ENCODE data around the gene PPP1R3C.
A peak's percentile ranks its signal among the peaks of the same experiment; 100 is the strongest.

PPP1R3C gene

DNA sequence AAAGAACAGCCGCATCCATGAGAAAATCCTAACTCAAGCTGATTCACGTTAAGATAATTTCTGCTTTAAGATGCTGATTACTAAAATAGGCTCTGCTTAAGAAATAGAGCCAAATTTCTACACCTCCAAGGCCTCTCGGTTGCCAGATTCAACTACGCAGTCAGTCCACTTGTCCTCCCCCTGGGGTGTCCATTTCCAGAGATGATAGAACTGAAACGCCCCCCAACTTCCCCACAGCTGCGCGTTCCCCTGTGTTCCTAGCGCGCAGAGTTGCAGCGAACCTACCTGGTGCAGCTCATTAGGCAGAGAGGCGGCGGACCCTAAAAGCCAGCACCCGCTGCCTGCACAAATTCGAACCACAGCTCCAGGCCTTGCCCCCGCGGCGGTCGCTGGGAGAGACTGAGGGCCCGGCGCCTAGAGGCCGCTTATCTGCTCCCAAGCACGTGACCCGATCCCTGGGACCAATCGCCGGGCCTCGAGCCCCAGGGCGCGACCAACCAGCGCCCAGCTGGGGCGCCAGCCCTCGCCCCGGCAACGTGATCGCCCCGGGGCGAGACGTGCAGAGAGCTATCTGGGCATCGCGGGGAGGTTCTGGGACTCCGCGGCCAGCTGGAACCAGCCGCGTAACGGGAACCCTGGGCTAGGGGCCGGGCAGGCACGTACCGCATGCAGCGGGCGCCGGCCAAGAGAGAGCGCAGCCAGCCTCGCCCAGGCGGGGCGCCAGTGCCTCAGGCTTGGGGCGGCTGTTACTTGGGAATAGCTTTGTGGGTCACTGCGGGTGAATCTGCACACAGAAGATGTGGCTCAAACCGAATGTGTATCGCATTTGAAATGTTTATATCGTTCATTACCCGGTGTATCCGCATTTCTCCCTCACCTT lies at the start of gene PPP1R3C:
Gene PPP1R3C, minus strand, starts transcription at position 401 of the 880 bp plus-strand sequence. Its CDS starts 102 bp downstream, at position 299.
- peak; percentile 96 for DNase-seq (ENCODE audit: low read depth)

GRCh38 chr10:91681361-91682276 lies 48.7 kb upstream of the PPP1R3C start:
- DNase-seq (ENCODE audit: low read depth), result no peak

DNA sequence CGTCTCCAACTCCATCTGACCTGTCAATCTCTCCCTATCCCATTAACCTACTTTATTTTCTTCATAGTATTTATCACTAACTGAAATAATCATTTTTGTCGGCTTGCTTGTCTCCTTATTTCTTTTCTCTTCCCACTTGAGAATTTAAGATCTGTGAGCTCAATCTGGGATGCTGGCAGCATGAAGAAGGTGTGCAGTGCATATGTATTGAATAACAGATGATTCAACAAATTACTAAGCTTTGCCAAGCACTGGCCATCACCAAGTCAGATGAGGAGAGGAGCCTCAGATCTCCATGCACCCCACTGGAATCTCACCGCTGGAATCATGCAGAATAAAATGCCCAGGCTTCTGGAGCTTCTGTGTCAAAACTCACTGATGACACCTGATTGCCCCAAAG lies 47.6 kb upstream of the PPP1R3C start:
- DNase-seq (ENCODE audit: low read depth), result no peak

- DNase-seq (ENCODE audit: low read depth), result no peak
Observed at GRCh38 chr10:91679296-91679695, 46.4 kb upstream of the PPP1R3C start.

DNA sequence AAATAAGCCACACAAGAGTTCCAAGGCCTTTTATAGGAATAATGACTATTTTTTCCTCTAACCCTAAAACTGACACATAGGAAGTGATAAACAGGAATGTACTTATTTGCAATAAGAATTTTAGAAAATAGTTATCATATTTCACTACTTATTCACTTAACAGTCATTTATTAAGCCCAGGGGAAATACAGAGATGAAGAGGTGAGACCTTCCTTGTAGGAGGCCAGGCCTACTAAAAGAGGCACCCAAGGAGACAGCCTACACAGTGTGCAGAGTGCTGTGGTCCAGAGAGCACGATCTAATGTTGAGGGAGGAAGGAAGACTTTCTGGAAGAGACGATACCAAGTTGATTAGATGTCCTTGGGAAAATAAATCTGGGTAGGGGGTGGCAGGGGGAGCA lies 45.0 kb upstream of the PPP1R3C start:
- DNase-seq (ENCODE audit: low read depth), result no peak

DNA sequence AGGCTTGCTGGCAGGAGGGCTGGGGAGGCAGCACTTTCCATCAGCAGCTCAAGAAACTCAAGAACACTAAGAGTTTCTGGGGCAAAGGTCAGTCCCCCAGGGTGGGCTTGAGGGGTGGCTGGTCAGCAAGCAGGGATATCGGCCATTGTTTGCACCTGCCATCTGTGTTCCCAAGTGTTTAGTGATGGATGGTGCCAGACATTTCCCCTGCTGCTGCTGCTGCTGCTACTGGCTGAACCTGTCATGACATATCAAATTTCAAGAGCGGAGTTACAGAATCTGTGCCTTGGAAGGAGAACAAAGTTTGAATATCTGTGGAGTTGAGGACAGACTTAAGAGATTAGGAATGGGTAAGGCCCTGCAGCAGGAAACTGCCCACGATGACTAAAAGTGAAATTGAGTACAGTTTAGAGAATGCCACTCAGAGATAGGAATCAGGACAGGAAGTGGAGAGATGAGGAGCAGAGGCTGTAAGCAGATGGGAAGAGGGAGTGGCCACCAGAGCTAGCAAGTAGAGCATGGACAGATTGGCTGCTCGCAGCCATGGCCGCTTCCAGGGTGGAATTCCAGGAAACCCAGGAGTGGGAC lies 39.2 kb upstream of the PPP1R3C start:
- peak; percentile 31 for DNase-seq (ENCODE audit: low read depth)

GRCh38 chr10:91668913-91669312 lies 36.0 kb upstream of the PPP1R3C start:
- no peak for DNase-seq (ENCODE audit: low read depth)

- DNase-seq (ENCODE audit: low read depth), result peak; percentile 23
Observed at GRCh38 chr10:91665842-91666241, 33.0 kb upstream of the PPP1R3C start.

DNA sequence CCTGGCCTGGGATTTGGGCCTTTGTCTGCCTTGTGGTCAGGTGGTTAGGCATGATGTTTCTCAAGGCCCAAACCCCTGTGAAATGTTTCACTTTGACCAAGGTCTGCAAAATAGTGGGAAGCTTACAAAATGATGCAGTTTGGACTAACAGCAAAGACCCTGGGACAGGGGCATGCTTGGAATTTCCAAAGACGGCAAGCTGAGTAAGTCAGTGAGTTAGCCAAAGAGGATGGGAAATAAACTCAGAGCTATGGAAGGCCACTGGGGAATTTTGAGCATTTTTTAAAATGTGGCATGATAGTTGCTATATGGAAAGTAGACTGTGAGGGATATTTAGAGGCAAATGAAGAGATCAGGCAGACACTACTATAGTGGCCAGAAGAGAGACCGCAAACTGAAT lies 31.6 kb upstream of the PPP1R3C start:
- DNase-seq (ENCODE audit: low read depth), result no peak

DNA sequence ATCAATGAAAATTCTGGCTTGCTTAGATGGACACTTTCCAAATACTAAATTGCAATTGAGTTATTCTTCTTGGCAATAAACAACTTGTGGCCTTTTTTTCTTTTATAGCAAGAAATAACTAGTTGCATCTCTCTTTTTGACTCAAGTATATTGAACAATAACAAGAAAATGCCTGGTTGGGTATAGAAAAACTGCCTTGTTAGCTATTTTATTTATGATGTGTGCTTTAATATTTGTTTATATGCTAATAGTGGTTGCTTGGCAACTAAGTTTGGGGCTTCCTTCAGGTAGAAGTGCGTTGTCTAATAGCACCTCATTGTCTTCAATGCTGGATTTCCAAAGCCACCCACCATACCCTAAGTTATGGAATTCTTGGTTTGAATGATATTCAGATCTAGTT lies 30.1 kb upstream of the PPP1R3C start:
- DNase-seq (ENCODE audit: low read depth), result no peak

- DNase-seq (ENCODE audit: low read depth), result peak; percentile 29
Observed at GRCh38 chr10:91653219-91653870, 20.5 kb upstream of the PPP1R3C start.

DNA sequence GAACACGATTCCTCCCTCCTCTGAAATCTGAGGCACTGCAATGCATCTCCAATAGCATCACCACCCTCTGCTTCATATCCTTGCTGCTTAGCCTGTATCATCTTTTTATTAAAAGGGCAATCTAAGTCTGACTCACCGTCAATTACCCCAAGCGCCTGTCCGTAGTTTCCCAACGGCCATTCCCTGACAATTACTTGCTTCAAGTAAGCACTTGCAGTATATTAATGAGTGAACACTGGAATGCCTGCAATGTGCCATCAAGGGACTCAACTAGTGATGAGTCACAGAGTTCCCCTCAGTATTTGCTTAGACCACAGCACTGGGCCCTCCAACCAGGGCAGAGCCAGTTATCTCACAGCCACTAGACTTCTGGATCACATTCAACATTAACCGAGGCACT lies 19.5 kb upstream of the PPP1R3C start:
- DNase-seq (ENCODE audit: low read depth), result peak; percentile 93

DNA sequence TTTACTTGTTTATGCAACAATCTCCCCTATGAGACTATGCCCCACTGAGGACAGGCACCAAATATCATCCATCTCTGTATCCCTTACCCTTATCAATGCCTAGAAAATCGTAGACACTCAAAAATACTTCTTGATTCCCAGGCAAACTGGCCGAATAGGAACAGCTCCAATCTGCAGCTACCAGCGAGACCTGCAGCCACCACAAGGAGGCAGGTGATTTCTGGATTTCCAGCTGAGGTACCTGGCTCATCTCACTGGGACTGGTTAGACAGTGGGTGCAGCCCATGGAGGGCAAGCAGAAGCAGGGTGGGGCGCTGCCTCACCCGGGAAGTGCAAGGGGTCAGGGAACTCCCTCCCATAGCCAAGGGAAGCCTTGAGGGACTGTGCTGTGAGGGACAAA lies 10.8 kb upstream of the PPP1R3C start:
- DNase-seq (ENCODE audit: low read depth), result no peak

DNA sequence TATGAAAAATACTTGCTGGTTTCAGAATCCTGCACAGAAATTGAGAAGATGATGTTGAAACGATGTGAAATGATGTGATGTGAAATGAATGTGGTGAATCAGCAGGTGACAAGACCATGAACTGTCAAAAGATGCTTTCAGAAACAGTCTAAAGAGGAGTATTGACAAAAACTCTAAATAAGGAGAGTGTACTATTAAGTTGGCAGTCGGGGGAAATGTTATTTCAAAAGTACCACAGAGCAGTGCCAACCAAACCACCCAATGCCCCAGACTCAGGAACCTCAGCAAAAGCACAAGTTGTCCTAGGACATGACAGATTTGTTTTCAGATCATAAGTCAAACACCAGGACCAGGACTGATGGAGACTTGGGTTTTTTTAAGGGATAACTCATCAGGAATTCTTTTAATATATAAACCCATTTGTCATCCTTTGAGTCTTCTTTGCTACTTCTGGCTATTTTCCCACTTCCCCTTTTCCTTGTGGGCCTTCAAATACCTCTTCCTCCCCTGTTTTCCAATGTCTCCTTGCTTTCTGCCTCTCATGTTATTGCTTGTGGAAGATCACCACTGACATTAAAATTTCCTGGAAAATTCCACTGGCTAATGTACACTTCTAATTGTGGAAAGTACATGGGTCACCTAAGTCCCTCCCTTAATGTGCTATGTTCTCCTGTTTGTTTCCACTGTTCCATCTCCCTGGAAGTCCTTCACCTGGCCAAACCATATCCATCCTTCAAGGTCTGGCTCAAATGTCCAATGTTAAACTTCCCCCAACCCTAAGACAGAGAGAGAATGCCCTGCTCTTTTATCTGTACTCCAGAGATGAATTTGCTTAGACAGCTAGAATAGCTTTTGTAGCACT lies 10.2 kb upstream of the PPP1R3C start:
- peak; percentile 63 for DNase-seq (ENCODE audit: low read depth)

GRCh38 chr10:91636892-91637291 lies 4.0 kb upstream of the PPP1R3C start:
- no peak for DNase-seq (ENCODE audit: low read depth)

DNA sequence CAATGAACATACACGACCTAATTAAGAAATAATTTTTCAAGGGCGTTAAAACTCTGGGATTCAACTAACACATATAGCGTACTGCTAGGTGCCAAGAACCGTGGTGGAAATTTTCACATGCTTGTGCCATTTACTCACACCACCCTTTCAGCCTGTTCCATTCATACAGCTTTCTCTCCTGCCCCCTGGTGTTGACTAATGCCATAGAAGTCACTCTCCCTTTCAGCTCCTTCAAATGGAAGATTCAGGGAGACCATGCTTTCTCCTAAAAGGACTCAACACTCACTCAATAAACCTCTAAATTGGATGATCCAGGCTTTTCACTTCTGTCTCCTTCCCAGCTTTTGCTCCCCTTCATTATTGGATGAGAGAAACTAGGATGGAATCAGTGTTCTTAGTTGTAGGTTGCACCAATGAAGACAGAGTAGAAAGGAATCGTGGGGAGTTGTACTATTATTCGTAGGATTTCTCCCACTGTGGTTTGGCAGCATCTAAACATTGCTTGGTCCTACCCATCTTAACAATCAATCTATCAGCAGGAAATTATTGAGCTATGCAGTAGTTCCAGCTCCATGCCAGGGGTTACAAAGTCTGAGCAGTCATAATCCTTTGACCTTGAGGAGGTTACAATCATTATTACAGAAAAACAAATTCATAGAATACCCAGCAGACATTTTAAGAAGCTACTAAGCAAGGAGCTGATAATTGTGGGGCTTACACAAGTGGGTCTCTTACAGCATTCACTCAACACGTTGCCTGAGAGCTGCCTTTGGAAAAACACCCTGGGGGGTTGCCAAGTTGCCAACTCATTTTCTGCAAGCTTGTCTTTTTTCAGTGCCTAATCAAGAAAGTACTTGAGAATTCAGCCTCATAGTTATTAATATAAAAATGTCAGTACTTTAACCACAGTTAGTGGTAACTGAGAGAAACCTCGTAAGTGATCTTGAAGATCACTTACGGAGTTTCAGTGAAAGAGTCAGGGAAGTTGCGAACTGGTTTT lies 2.8 kb upstream of the PPP1R3C start:
- peak; percentile 73 for DNase-seq (ENCODE audit: low read depth)

DNA sequence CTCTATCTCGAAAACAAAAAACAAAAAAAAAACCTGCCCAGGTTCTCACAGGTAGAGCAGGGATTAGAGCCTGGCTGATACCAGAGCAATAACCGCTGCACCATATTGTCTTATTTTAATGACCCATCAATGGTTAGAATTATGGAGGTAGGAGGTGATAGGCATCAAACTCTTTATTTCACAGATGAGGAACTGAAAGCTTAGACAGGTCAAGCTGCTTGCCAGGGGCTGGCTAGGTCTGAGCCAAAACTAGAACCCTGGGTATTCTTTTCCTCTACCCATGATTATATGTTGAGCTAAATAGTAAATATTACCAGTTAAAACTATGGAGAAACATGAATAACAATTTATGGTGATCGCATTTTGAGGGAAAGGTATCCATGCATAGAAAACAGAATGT lies 2.0 kb upstream of the PPP1R3C start:
- no peak for DNase-seq (ENCODE audit: low read depth)

GRCh38 chr10:91634246-91634645 lies 1.4 kb upstream of the PPP1R3C start:
- DNase-seq (ENCODE audit: low read depth), result no peak

- no peak for DNase-seq (ENCODE audit: low read depth)
Observed at GRCh38 chr10:91630625-91631024, 2.2 kb downstream of the PPP1R3C start.
